Upper lobe of left lung (tissue), 6 donors: Measurements from ENCODE around the gene RSF1. TPM values are rescaled to one million over a fixed set of nuclear protein-coding genes. Genes with fewer than 3 reads are reported as not detected.

Experiments used
- ATAC-seq, 2 donors: fragments of 200-7000 bp; cut with Tn5 transposase; one replicate each; pipeline ENCODE4 v1.9.1; 2022; ENCODE audit warnings: mild to moderate bottlenecking in 2 of 2, moderate library complexity in 2 of 2; ENCODE audit not compliant: low FRiP score in 2 of 2
- DNase-seq, 2 donors: peaks; one replicate each; pipeline ENCODE4 v3.0.0-alpha.2; 2019 to 2020
- H3K27ac ChIP-seq, 4 donors: fragments of 200-600 bp; sonication (generic); one replicate each; pipeline ENCODE4 v1.5.1; 2016 to 2019
- H3K27me3 ChIP-seq, 4 donors: fragments of 200-600 bp; sonication (generic); one replicate each; pipeline ENCODE4 v1.5.1; 2017 to 2019
- H3K36me3 ChIP-seq, 4 donors: fragments of 200-600 bp; sonication (generic); one replicate each; pipeline ENCODE4 v1.5.1; 2016 to 2019
- H3K4me1 ChIP-seq, 4 donors: fragments of 200-600 bp; sonication (generic); one replicate each; pipeline ENCODE4 v1.5.1; 2018 to 2019
- H3K4me3 ChIP-seq, 4 donors: fragments of 200-600 bp; sonication (generic); one replicate each; pipeline ENCODE4 v1.5.1; 2017 to 2019; ENCODE audit warnings: mild to moderate bottlenecking in 2 of 4, moderate library complexity in 1 of 4
- H3K9me3 ChIP-seq, 4 donors: fragments of 200-600 bp; sonication (generic); one replicate each; pipeline ENCODE4 v1.5.1; 2018 to 2019
- EP300 ChIP-seq, 4 donors: sonication (generic); formaldehyde crosslinking; IDR thresholded peaks; one replicate each; pipeline ENCODE4 v1.5.1; 2017; ENCODE audit warnings: antibody characterized with exemption in 4 of 4, control low read depth in 2 of 4
- POLR2A ChIP-seq, 4 donors: fragments of 450-650 bp; IDR thresholded peaks; one replicate each; pipeline ENCODE4 v1.5.1; 2016 to 2017; ENCODE audit warnings: antibody characterized with exemption in 4 of 4, mild to moderate bottlenecking in 2 of 4
- POLR2AphosphoS5 ChIP-seq, 2 donors: sonication (generic); formaldehyde crosslinking; IDR thresholded peaks; one replicate each; pipeline ENCODE4 v1.5.1; 2017; ENCODE audit warnings: antibody characterized with exemption in 2 of 2
- WGBS, 2 donors: methylation state at CpG; one replicate each; pipeline ENCODE4 v1.1.5; 2017 to 2018; 5-methylcytosine and 5-hydroxymethylcytosine counted together
- small RNA-seq, 4 donors: library from RNA; depleted of rRNA; stranded (forward); fragments of <200 nt; gene quantifications; one replicate each; pipeline ENCODE3, GENCODE V24; 2016
- total RNA-seq, 6 donors: library from RNA; depleted of rRNA in 4 of 6; stranded (reverse); fragments of >200 nt in 4 of 6; gene quantifications; one replicate each; pipeline versions ENCODE4 v1.1.0 to v1.2.1, GENCODE V29; 2016 to 2021
- TF ChIP-seq, protein P1 (sequence below), 6 experiments: fragments of 450-650 bp in 4 of 6; fragments of 200-600 bp in 2 of 6; sonication (generic) in 2 of 6; IDR thresholded peaks; one replicate each; pipeline ENCODE4 v1.5.1; 2016 to 2019; ENCODE audit warnings: antibody characterized with exemption in 6 of 6
- donor health status: DM: no; HTN: no; CAD: no; lungs with moderate emphysema.
- donor health status: DM: no; HTN: yes; CAD: no; lungs with severe emphysema.

Gene RSF1
- total RNA-seq, 6 donors from 2014 or later: 36.2 to 136 (median 71.2) TPM

- Histone ChIP-seq H3K36me3 (peaks cover 7 to 92% (median 58%) of the 10 kb centered on the region in 4 donors), H3K9me3 (no peaks in the 10 kb centered on the region), H3K27ac (no peak overlapping the region), H3K4me1 (no peaks in the 10 kb centered on the region), H3K4me3 (no peak overlapping the region), H3K27me3 (no peaks in the 10 kb centered on the region)
- TF ChIP-seq POLR2AphosphoS5 (IDR thresholded peaks at IDR 0.05) (no peak), POLR2A (IDR thresholded peaks at IDR 0.05) (no peak), EP300 (IDR thresholded peaks at IDR 0.05) (no peak)
- TF ChIP-seq, protein P1, sequence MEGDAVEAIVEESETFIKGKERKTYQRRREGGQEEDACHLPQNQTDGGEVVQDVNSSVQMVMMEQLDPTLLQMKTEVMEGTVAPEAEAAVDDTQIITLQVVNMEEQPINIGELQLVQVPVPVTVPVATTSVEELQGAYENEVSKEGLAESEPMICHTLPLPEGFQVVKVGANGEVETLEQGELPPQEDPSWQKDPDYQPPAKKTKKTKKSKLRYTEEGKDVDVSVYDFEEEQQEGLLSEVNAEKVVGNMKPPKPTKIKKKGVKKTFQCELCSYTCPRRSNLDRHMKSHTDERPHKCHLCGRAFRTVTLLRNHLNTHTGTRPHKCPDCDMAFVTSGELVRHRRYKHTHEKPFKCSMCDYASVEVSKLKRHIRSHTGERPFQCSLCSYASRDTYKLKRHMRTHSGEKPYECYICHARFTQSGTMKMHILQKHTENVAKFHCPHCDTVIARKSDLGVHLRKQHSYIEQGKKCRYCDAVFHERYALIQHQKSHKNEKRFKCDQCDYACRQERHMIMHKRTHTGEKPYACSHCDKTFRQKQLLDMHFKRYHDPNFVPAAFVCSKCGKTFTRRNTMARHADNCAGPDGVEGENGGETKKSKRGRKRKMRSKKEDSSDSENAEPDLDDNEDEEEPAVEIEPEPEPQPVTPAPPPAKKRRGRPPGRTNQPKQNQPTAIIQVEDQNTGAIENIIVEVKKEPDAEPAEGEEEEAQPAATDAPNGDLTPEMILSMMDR (IDR thresholded peaks at IDR 0.05): peak; percentile 20 to 63 (median 48)
- DNase-seq: no peak
- ATAC-seq: no peak
- 91 to 93% methylated on average over 3 of the region's 3 CpGs for WGBS, 2 donors
Measured at GRCh38 chr11:77619576-77620198, 200.8 kb downstream of the RSF1 start.

DNA sequence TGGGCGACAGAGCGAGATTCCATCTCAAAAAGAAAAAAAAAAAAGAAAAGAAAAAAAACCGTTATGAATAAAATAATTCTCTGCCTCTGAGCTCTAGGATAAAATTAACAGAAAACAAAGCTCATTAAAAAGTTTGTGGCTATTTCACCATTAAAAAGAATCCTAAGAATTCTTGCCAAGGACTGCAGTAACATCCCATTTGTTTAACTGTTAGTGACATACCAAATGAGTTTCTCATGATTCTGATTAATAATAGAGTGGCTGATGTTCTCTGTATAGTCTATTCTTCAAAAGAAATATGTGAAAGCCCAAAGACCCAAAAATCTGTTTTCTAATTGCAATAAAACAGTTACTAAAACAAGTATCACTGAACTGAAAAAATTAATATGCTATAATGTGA is 202.6 kb downstream of the RSF1 start:
- WGBS, 2 donors: 89 to 90% methylated on average over 3 of the region's 3 CpGs
- Histone ChIP-seq H3K36me3 (peaks cover 1 to 80% (median 48%) of the 10 kb centered on the region in 4 donors), H3K9me3 (no peaks in the 10 kb centered on the region), H3K4me1 (no peaks in the 10 kb centered on the region), H3K4me3 (no peak overlapping the region), H3K27me3 (no peaks in the 10 kb centered on the region), H3K27ac (no peak overlapping the region)
- TF ChIP-seq, protein P1 (IDR thresholded peaks at IDR 0.05): no peak
- TF ChIP-seq POLR2A (IDR thresholded peaks at IDR 0.05) (no peak), EP300 (IDR thresholded peaks at IDR 0.05) (no peak), POLR2AphosphoS5 (IDR thresholded peaks at IDR 0.05) (no peak)
- no peak for DNase-seq
- no peak for ATAC-seq

GRCh38 chr11:77611921-77612320 is 208.6 kb downstream of the RSF1 start:
- H3K36me3 ChIP-seq: peaks cover 0 to 69% (median 26%) of the 10 kb centered on the region in 4 donors
- no peak overlapping the region for H3K4me3 ChIP-seq
- TF ChIP-seq EP300 (IDR thresholded peaks at IDR 0.05) (no peak), POLR2AphosphoS5 (IDR thresholded peaks at IDR 0.05) (no peak), POLR2A (IDR thresholded peaks at IDR 0.05) (no peak)
- TF ChIP-seq, protein P1 (IDR thresholded peaks at IDR 0.05): no peak
- H3K27ac ChIP-seq: no peak overlapping the region
- no peaks in the 10 kb centered on the region for H3K4me1 ChIP-seq
- no peaks in the 10 kb centered on the region for H3K27me3 ChIP-seq
- H3K9me3 ChIP-seq: no peaks in the 10 kb centered on the region
- DNase-seq: no peak
- ATAC-seq: no peak

Small RNAs within 50 kb of the gene (small RNA-seq; reads per million reads assigned to genes)
- 0 reads per million in 4 donors for gene RF00019

Other genes starting within 250 kb of the RSF1 start
- under 1 TPM in 4 of 6 donors, not detected in 2; 0.49 to 0.91 (median 0.60) TPM for gene AQP11, start 230.8 kb downstream of the RSF1 start, total RNA-seq
- gene CLNS1A, start 182.9 kb downstream of the RSF1 start, total RNA-seq: 10 to 100 TPM; 32.5 to 72.3 (median 54.9) TPM
- 10 to 100 TPM in 5 of 6 donors, not detected in 1; 26.2 to 36.1 (median 29.3) TPM for gene AAMDC, start 422 bp upstream of the RSF1 start, total RNA-seq
- 10 to 100 TPM; 15.3 to 58.7 (median 28.8) TPM for gene INTS4, start 173.9 kb upstream of the RSF1 start, total RNA-seq
- 10 to 100 TPM; 10.3 to 28.6 (median 24.3) TPM for gene KCTD14, start 202.6 kb upstream of the RSF1 start, total RNA-seq
- under 1 TPM in 1 of 6 donors, not detected in 5; 0.17 TPM for gene THRSP, start 243.1 kb upstream of the RSF1 start, total RNA-seq